Posterior vena cava (tissue), 2 donors: Measurements from ENCODE around the gene NFIL3. TPM values are rescaled to one million over a fixed set of nuclear protein-coding genes. Genes with fewer than 3 reads are reported as not detected.

Source experiments
- DNase-seq: peaks from one replicate; pipeline ENCODE4 v3.0.0-alpha.2; 2020; ENCODE audit warnings: low spot score
- intact Hi-C, 2 donors: fragments of 100-400 bp; cut with DNase I; formaldehyde crosslinking; loops; one replicate each; pipeline versions ENCODE4 v1.14.1 to v1.14.2; 2022 to 2023
- total RNA-seq, 2 donors: library from RNA; stranded (reverse); fragmentation: NEBNext Ultra II Directional; extraction: Animal tissue kit (Norgen Biotek cat#: 25700); gene quantifications; one replicate each; pipeline ENCODE4 v1.2.1, GENCODE V29; 2021
- donor health status: DM: yes; HTN: yes; CAD: no.
- donor health status: DM: yes; HTN: yes; CAD: no.

NFIL3 gene
- total RNA-seq, 2 donors from 2014 or later, result 38.9 to 73.7 TPM

DNA sequence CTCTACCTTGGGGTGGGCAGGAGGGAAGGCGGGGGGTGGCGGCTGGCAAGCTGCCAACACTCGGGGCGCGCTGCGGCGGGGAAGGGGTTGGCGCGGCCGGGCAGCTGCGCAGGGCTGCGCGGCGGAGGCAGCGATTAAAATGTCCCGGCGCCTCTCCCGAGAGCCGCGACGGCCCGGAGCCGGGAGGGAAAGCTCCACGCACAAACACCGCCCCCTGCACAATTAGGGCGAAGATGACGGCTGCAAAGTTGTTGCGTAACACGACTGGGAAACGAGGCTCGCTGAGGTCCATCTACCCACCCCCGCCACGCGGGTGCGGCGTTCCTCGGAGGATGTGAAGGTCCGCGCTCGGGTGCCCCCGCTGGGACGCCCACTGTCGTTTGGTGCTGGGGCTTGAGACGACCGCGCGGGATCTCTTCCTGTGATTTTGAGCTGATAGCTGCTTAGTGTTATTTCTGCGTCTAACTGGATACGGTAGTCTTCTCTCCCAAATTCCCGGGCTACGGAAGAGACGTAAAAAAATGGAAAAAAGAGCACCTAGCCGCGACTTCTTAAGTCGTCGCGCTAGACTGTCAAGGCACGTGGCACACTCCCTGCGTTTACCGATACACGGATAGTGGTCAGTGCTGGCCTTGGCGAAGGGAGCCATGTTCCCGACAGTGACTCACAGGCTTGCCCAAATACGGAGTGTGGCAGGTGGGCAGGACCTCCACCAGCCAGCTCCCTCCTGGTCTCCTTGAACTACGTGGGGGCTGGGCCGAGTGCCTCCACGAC is 958 bp upstream of the NFIL3 start:
- intact Hi-C loops, result loop anchor here (5.0 to 10.0 kb wide), 4 partner anchors 232 to 507 kb away; no protein-coding TSS in a partner anchor
- DNase-seq, result peak; percentile 97

GRCh38 chr9:91422758-91423711 is 597 bp downstream of the NFIL3 start:
- intact Hi-C loops, result loop anchor here (10.0 kb wide), 2 partner anchors 308 to 328 kb away; no protein-coding TSS in a partner anchor
- DNase-seq, result peak; percentile 90

- DNase-seq, result no peak
Observed at GRCh38 chr9:91421971-91422757, 1.5 kb downstream of the NFIL3 start.

GRCh38 chr9:91421128-91421765 is 2.4 kb downstream of the NFIL3 start:
- intact Hi-C loops, result loop anchor here (2.0 to 10.0 kb wide), 3 partner anchors 226 to 326 kb away; no protein-coding TSS in a partner anchor
- DNase-seq, result peak; percentile 87

More at GRCh38 chr9:91421971-91422757, 1.5 kb downstream of the NFIL3 start:
- intact Hi-C loops, result loop anchor here (2.0 to 10.0 kb wide), 3 partner anchors 227 to 327 kb away; no protein-coding TSS in a partner anchor

- intact Hi-C loops, result loop anchor here (2.0 to 10.0 kb wide), 3 partner anchors 226 to 326 kb away; no protein-coding TSS in a partner anchor
- no peak for DNase-seq
Observed at GRCh38 chr9:91420501-91421127, 3.0 kb downstream of the NFIL3 start.

GRCh38 chr9:91419222-91420191 is 4.1 kb downstream of the NFIL3 start:
- intact Hi-C loops, result loop anchor here (2.0 to 10.0 kb wide), 3 partner anchors 225 to 325 kb away; no protein-coding TSS in a partner anchor
- peak; percentile 93 for DNase-seq

DNA sequence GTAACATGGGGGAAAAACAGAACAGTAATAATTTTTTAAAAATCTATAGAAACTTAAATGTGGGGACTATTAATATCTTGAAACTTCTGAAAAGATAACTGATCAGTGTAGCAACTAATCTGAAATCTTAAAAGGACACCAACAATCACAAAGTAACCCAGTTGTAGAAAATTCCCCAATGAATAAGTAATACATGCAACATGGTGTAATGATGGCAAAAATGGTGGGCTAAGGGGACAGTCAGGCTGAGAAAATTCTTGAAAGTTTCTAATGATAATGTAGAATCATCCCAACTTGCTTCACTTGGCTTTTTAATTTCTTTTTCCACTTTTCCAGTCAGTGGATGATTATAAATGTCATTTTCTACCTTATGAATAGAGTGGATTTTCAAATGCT is 5.4 kb downstream of the NFIL3 start:
- intact Hi-C loops, result no loop called here
- no peak for DNase-seq

DNA sequence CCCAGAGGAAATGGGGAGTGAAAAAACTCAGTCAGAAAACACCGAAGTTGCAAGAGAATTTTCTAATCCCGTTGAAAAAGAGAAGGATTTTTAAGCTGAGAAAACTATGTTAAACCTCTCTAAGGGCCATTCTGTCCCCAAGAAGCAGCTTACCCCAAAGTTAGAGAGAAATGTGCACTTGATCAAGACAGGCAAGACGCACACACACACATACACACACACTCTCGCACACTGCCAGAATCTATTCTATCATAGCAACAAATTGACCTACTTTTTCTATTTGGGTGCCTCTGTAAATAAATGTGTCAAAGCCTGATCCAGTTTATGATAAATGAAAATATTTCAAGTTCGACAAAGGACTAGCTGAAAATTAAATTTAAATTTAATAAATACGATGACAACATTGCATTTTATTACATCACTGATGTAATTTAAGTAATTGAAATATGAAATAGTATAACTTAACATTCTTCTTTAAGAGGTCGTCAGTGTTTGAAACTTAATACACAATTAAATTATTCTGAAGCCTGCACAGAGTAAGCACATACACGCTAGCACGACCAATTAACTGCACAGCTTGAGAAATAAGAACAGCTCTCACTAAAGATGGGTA is 5.9 kb downstream of the NFIL3 start:
- DNase-seq, result no peak
- intact Hi-C loops, result no loop called here

DNA sequence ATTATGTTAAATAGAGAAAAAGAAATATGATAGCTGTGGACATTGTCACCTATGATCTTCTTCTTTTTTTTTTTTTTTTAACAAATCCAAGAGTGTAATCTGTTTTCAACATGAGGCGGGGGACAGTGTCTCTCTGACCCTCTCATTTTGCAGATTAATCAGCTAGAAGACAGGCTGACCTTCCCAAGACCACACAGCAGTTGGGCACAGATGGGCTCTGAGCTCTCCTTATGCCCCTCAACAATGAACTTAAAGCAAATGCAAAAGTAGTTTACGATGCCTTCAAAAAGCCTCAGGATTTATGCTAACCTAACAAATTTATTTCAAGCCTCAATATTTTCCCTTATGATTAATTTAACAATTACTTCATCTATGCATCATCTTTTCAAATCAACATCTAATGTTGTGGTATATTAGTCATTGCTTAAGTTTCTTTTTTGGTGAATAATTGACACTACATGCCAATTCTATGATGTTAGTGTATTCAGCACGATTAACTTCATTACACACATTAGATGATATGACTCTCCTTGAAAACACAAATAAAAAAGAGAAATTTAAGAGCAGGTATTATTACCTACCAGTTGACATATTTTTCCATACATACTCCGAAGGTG is 7.4 kb downstream of the NFIL3 start:
- no peak for DNase-seq
- intact Hi-C loops, result no loop called here

DNA sequence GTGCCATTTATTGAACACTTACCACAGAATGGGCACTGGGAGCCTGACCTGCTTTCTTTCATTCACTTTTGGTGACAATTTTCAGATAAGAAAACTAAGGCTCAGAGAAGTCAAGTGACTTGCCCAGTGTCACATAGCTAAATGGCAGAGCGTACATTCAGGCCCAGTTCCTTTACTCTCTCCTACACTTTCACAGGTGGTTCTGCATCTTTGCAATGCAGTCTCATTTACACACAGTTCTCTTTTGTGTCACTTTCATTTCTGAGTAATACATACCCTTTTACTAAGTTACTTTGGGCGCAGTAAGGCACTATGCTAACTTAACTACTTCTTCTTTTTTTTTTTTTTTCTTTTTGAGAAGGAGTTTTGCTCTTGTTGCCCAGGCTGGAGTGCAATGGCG is 8.3 kb downstream of the NFIL3 start:
- intact Hi-C loops, result no loop called here

GRCh38 chr9:91412941-91413340 is 10.7 kb downstream of the NFIL3 start:
- no peak for DNase-seq
- intact Hi-C loops, result no loop called here

More for the DNA sequence above, 8.3 kb downstream of the NFIL3 start:
- DNase-seq, result no peak

DNA sequence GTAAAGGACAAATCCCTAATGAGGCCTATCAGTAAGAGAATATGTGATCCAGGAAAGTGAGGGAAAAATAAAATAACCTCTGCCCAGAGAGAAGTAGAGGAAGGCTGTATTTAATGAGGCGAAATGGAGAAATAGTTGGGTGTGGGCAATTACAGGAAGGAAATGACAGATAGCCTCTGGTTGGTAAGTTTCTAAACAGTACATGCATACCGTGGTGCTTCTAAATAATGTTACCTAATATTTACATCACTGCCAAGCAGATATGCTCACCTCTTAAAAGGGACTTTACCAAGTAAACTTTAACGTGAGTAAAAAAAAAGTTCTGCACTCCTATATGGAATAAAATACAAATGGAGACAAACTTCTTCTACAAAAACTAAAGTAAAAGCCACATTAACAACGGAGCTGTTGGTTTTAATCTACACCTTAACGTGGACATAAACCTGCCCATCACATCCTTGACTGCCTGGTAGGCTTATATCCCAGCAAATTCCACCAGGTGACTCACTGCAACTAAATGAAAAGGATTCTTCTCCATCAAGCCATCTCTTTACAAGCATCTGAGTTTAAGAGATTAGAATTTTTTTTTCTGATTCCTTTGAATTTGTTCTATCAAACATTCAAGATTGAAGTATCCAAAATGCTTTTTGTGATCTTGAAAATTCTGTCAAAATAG is 12.4 kb downstream of the NFIL3 start:
- intact Hi-C loops, result no loop called here
- DNase-seq, result no peak

DNA sequence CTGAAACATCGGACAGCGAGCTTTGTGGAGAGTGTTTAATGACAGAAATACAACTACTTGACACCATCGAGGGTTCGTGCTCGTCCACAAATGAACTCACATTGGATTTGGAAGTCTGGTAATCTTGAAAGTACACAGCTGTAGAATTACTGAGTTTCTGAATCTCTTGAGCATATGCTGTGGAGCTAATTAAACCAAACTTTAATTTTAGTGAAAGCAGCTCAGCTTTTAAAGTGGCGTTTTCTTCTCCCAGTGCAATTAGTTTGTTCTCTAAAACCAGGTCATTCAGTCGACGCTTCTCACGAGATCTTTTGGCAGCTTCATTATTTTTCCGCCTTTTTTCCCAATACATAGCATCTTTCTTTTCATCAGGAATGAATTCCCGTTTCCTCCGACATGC is 13.5 kb downstream of the NFIL3 start:
- DNase-seq, result no peak
- intact Hi-C loops, result no loop called here

DNA sequence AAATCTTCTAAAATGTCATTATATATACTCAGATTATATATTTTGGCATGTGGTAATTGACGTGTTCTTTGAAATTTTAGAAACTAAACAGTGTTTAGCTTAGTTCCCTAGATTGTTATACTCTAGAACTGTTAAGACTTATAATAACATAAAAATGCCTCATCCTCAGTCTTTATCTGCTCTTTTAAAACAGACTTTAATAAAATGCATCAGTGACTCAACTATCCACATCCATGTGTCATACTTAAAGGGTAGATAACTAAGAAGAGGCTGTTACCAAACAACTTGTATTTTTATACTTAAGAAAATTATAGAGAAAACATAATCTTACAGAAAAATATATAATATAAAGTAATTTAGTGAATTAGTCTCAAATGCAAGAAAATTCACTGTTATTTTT is 15.2 kb downstream of the NFIL3 start:
- intact Hi-C loops, result no loop called here

GRCh38 chr9:91407580-91408318 is 15.9 kb downstream of the NFIL3 start:
- intact Hi-C loops, result no loop called here

More for the DNA sequence above, 15.2 kb downstream of the NFIL3 start:
- no peak for DNase-seq

More at GRCh38 chr9:91407580-91408318, 15.9 kb downstream of the NFIL3 start:
- DNase-seq, result no peak
